MCF 10A (cell line): ENCODE data around the gene CACNA1C. TPM values are rescaled to one million over a fixed set of nuclear protein-coding genes. Genes with fewer than 3 reads are reported as not detected.

ENCODE experiments used
- BruUV-seq: library from RNA; stranded (reverse); fragments of 400-500 nt; replicated peaks from 2 replicates; lab custom pipeline; 2021; lab: Mats Ljungman, UMichigan
- CTCF ChIA-PET: fragments of 300-600 bp; sonication (Branson Sonifier 250); formaldehyde crosslinking; extraction: SDS; loops from one replicate; lab custom pipeline; 2021; ENCODE audit warnings: antibody characterized with exemption, inconsistent platforms; lab: Yijun Ruan, JAX
- POLR2A ChIA-PET: fragments of 300-600, 350-650 bp; sonication (Branson Sonifier 250); formaldehyde crosslinking; extraction: SDS; loops from one replicate; lab custom pipeline; 2020; ENCODE audit warnings: antibody characterized with exemption, inconsistent platforms; lab: Yijun Ruan, JAX
- DNase-seq: peaks from one replicate; pipeline ENCODE4 v3.0.0-alpha.2; 2018; ENCODE audit not compliant: unreplicated experiment
- H3K27ac Mint-ChIP-seq: one replicate; pipeline ENCODE4 v1.8.0; 2022; ENCODE audit warnings: mild to moderate bottlenecking, low read depth, mixed read lengths; ENCODE audit not compliant: unreplicated experiment
- H3K27me3 Mint-ChIP-seq: one replicate; pipeline ENCODE4 v1.8.0; 2022; ENCODE audit warnings: mixed read lengths; ENCODE audit not compliant: insufficient read depth, unreplicated experiment
- H3K36me3 Mint-ChIP-seq: one replicate; pipeline ENCODE4 v1.8.0; 2022; ENCODE audit warnings: mild to moderate bottlenecking, moderate library complexity, mixed read lengths; ENCODE audit not compliant: insufficient read depth, unreplicated experiment
- H3K4me1 Mint-ChIP-seq: one replicate; pipeline ENCODE4 v1.8.0; 2022; ENCODE audit warnings: mixed read lengths; ENCODE audit not compliant: insufficient read depth, unreplicated experiment
- H3K4me3 Mint-ChIP-seq: one replicate; pipeline ENCODE4 v1.8.0; 2022; ENCODE audit warnings: mild to moderate bottlenecking, moderate library complexity, mixed read lengths; ENCODE audit not compliant: unreplicated experiment
- H3K9me3 Mint-ChIP-seq: one replicate; pipeline ENCODE4 v1.8.0; 2022; ENCODE audit warnings: mixed read lengths; ENCODE audit not compliant: unreplicated experiment
- CTCF ChIP-seq: fragments of 200-600 bp; IDR thresholded peaks from one replicate; pipeline ENCODE4 v1.8.0; 2022; ENCODE audit warnings: antibody characterized with exemption, mild to moderate bottlenecking; ENCODE audit not compliant: unreplicated experiment
- intact Hi-C: fragments of 100-400 bp; cut with micrococcal nuclease; formaldehyde crosslinking; loops from 2 replicates; pipeline ENCODE4 v1.14.1; 2022
- total RNA-seq: library from RNA; stranded (reverse); gene quantifications from 2 replicates; pipeline ENCODE4 v1.2.3, GENCODE V29; 2022

The CACNA1C gene
- total RNA-seq, 1 experiment from 2014 or later = not detected

DNA sequence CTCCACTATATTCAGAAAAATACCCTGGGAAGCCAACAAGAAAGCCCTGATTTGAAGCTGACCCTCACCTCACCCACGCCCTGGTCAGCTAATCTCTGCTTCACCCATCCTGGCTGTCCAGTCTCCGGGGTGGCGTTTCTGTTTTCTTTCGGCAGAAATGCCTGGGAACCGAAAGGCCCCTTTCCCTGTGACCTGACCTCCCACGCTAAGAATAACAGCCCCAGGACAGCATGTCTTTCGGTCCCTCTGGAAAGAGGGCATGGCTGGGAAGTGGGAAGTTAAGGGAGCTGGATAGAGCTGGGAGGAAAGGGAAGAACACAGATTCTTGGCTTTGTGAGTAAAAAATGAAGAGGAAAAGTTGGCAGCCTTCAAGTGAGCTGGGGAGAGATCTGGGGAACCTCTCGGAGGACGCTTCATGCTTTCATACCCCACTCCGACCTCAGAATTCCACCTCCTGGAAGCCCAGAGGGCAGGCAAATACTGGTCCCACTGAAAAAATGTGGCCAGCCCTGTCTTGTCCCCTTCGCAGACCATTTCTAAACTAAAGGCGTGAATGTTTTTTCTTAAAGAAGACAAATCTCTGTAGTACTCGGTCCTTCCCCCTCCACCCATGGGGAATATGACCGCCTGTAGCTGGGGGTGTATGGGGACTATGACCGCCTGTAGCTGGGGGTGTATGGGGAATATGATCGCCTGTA is 579.0 kb downstream of the CACNA1C start:
- no peaks in the 10 kb centered on the region for H3K9me3 Mint-ChIP-seq
- peaks cover 70% of the 10 kb centered on the region for H3K27me3 Mint-ChIP-seq
- DNase-seq = no peak
- ChIA-PET POLR2A (interaction anchor here (1.1 kb wide), 1 partner anchor 18 kb away, joined by 3 read pairs; no protein-coding TSS in a partner anchor), CTCF (no interaction called here)
- no peak overlapping the region for H3K4me3 Mint-ChIP-seq
- H3K27ac Mint-ChIP-seq = no peak overlapping the region
- no peak for TF ChIP-seq CTCF
- intact Hi-C loops = no loop called here
- H3K4me1 Mint-ChIP-seq = no peaks in the 10 kb centered on the region
- H3K36me3 Mint-ChIP-seq = no peaks in the 10 kb centered on the region
- BruUV-seq = no TSS peak

DNA sequence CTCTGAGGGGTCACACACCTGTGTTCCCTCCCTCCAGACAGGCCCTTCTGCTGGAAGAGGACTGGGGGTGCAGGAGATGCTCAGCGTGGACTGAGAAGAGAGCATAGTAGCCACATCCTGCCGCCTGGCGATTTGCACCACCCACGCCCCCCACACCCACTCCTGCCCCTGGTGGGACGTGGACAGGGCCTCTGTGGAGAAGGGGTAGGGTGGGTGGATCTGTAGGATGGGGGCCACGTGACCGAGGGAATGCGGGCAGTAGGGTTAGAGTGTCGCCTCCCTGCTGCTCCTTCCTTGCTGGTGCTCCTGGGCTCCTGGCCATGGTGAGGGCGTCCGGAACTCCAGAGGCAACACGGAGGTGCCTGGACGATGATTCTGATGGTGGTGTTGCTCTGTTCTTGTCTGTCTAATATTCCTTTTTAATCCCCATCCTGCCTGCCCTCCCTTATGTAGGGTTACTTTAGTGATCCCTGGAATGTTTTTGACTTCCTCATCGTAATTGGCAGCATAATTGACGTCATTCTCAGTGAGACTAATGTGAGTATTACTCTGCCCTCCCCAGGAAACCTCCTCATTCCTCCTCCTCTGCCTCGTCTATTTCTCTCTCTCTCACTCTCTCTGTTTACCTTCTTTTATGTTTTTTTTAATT is 580.5 kb downstream of the CACNA1C start:
- no peak for TF ChIP-seq CTCF
- BruUV-seq = no TSS peak
- POLR2A ChIA-PET = interaction anchor here (1.1 kb wide), 1 partner anchor 19 kb away, joined by 3 read pairs; no protein-coding TSS in a partner anchor
- Mint-ChIP-seq H3K36me3 (no peaks in the 10 kb centered on the region), H3K4me3 (no peak overlapping the region), H3K9me3 (no peaks in the 10 kb centered on the region), H3K27me3 (peaks cover 59% of the 10 kb centered on the region), H3K4me1 (no peaks in the 10 kb centered on the region), H3K27ac (no peak overlapping the region)
- intact Hi-C loops = no loop called here
- CTCF ChIA-PET = no interaction called here
- no peak for DNase-seq

GRCh38 chr12:2633825-2634200 is 581.0 kb downstream of the CACNA1C start:
- Mint-ChIP-seq H3K27me3 (peaks cover 54% of the 10 kb centered on the region), H3K9me3 (no peaks in the 10 kb centered on the region), H3K4me3 (no peak overlapping the region), H3K36me3 (no peaks in the 10 kb centered on the region), H3K4me1 (no peaks in the 10 kb centered on the region), H3K27ac (no peak overlapping the region)
- TF ChIP-seq CTCF = no peak
- no TSS peak for BruUV-seq
- ChIA-PET CTCF (no interaction called here), POLR2A (no interaction called here)
- intact Hi-C loops = no loop called here
- no peak for DNase-seq

DNA sequence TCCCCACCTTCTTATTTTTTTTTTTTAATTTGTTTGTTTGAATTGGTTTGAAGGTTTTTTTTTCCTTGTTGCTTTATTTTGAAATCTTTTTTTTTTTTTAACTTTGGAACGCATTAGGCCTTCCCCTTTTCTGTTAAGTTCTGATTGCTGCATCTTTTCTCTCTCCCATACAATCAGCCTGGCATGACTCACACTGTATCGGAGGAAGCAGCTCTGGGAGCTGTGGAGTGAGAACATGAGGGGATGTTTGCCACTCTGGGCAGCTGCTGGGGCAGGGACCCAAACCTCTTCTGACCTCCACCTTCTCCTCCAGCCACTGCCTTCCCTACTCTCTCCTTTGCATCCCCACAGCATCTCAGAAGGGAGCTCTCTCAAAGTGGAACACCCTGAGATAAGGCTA is 581.7 kb downstream of the CACNA1C start:
- Mint-ChIP-seq H3K27me3 (peaks cover 51% of the 10 kb centered on the region), H3K9me3 (no peaks in the 10 kb centered on the region), H3K4me1 (no peaks in the 10 kb centered on the region), H3K36me3 (no peaks in the 10 kb centered on the region), H3K27ac (no peak overlapping the region), H3K4me3 (no peak overlapping the region)
- ChIA-PET POLR2A (no interaction called here), CTCF (interaction anchor here (0.6 kb wide), 1 partner anchor 180 kb away, joined by 3 read pairs; no protein-coding TSS in a partner anchor)
- intact Hi-C loops = no loop called here
- DNase-seq = no peak
- no peak for TF ChIP-seq CTCF
- BruUV-seq = no TSS peak
